PFSK-1 (cell line): ENCODE measurements around the gene IFIT1.

Source experiments
- POLR2AphosphoS5 ChIP-seq: IDR thresholded peaks from 2 replicates; pipeline ENCODE4 v1.6.1; 2012; ENCODE audit warnings: low read depth, mild to moderate bottlenecking, control low read depth, low read length, moderate library complexity
- SIN3A ChIP-seq: IDR thresholded peaks from 2 replicates; pipeline ENCODE4 v1.6.1; 2012; ENCODE audit warnings: mild to moderate bottlenecking, low read length, moderate library complexity, borderline replicate concordance; ENCODE audit not compliant: insufficient read depth
- TAF1 ChIP-seq: IDR thresholded peaks from 2 replicates; pipeline ENCODE4 v1.6.1; 2012; ENCODE audit warnings: low read length, control low read depth, borderline replicate concordance; ENCODE audit not compliant: insufficient read depth
- TF ChIP-seq, protein P1 (sequence below), 2 experiments: IDR thresholded peaks; 2 replicates each; pipeline versions ENCODE4 v1.6.1 to v1.8.0; 2011 to 2012; ENCODE audit warnings: low read depth in 2 of 2, low read length in 2 of 2, control low read depth in 1 of 2, inconsistent platforms in 1 of 2, mild to moderate bottlenecking in 1 of 2, moderate library complexity in 1 of 2; ENCODE audit not compliant: insufficient read depth in 1 of 2

DNA sequence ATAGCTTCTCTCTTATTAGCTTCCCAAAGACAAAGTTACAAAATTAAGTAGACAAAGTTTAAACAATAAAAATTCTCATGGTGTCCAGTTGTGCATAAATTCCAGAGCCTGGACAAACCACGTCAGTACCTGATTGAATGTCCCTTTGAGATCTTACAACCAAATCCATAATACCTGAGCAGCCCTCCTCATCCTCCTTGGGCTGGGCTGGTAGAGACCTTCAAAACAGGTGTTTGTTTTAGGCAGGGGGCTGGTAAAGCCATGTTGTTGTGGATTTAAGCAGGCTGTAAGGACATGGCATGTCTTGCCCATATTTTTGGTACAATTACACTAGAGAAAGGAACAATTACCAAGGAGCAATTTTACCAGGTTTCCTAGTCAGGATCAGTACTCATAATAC, 24.0 kb downstream of the IFIT1 start:
- TF ChIP-seq POLR2AphosphoS5 = no peak
- TF ChIP-seq, protein P1, sequence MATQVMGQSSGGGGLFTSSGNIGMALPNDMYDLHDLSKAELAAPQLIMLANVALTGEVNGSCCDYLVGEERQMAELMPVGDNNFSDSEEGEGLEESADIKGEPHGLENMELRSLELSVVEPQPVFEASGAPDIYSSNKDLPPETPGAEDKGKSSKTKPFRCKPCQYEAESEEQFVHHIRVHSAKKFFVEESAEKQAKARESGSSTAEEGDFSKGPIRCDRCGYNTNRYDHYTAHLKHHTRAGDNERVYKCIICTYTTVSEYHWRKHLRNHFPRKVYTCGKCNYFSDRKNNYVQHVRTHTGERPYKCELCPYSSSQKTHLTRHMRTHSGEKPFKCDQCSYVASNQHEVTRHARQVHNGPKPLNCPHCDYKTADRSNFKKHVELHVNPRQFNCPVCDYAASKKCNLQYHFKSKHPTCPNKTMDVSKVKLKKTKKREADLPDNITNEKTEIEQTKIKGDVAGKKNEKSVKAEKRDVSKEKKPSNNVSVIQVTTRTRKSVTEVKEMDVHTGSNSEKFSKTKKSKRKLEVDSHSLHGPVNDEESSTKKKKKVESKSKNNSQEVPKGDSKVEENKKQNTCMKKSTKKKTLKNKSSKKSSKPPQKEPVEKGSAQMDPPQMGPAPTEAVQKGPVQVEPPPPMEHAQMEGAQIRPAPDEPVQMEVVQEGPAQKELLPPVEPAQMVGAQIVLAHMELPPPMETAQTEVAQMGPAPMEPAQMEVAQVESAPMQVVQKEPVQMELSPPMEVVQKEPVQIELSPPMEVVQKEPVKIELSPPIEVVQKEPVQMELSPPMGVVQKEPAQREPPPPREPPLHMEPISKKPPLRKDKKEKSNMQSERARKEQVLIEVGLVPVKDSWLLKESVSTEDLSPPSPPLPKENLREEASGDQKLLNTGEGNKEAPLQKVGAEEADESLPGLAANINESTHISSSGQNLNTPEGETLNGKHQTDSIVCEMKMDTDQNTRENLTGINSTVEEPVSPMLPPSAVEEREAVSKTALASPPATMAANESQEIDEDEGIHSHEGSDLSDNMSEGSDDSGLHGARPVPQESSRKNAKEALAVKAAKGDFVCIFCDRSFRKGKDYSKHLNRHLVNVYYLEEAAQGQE (IDR thresholded peaks at IDR 0.05; ENCODE audit: insufficient read depth in 1 of 2, low read depth in 2 of 2, low read length in 2 of 2) = no peak
- no peak for TF ChIP-seq TAF1
- no peak for TF ChIP-seq SIN3A
